GM18858 (cell line): ENCODE results near the gene DEDD.
"Not testable (repeated sequence)": the region's sequence is repeated elsewhere in the genome, so short reads cannot be mapped to it uniquely, and the experiment has no call there.

Source experiments
- ATAC-seq: cut with Tn5 transposase; IDR thresholded peaks from one replicate; pipeline ENCODE4 v1.9.1; 2021; ENCODE audit not compliant: unreplicated experiment

Gene DEDD

GRCh38 chr1:161130266-161130665 lies 2.2 kb downstream of the DEDD start:
- ATAC-seq: no peak

- ATAC-seq: no peak
Measured at GRCh38 chr1:161128591-161129420, 3.7 kb downstream of the DEDD start.

GRCh38 chr1:161127649-161128048 lies 4.8 kb downstream of the DEDD start:
- ATAC-seq: no peak

GRCh38 chr1:161122967-161123366 lies 9.5 kb downstream of the DEDD start:
- no peak for ATAC-seq

- ATAC-seq: no peak
Measured at GRCh38 chr1:161121834-161122233, 10.6 kb downstream of the DEDD start.

GRCh38 chr1:161121042-161121650 lies 11.3 kb downstream of the DEDD start:
- ATAC-seq: no peak

- peak; percentile 60 for ATAC-seq
Measured at GRCh38 chr1:161119092-161119903, 13.2 kb downstream of the DEDD start.

GRCh38 chr1:161117759-161118581 lies 14.5 kb downstream of the DEDD start, which contains the start of the genes NIT1 and PFDN2:
Gene NIT1, plus strand, starts transcription at chr1:161118105. Its CDS starts 72 bp downstream, at chr1:161118177.
Gene PFDN2, minus strand, starts transcription at chr1:161118037. Its CDS starts 11 bp downstream, at chr1:161118026.
- peak; percentile 63 for ATAC-seq

GRCh38 chr1:161115961-161116360 lies 16.5 kb downstream of the DEDD start:
- not testable (repeated sequence) for ATAC-seq

GRCh38 chr1:161115132-161115711 lies 17.2 kb downstream of the DEDD start:
- ATAC-seq: no peak

GRCh38 chr1:161114556-161114955 lies 17.9 kb downstream of the DEDD start:
- no peak for ATAC-seq

- no peak for ATAC-seq
Measured at GRCh38 chr1:161113915-161114314, 18.6 kb downstream of the DEDD start.

GRCh38 chr1:161111527-161111926 lies 20.9 kb downstream of the DEDD start:
- no peak for ATAC-seq

- no peak for ATAC-seq
Measured at GRCh38 chr1:161111117-161111516, 21.4 kb downstream of the DEDD start.

GRCh38 chr1:161106431-161106830 lies 26.0 kb downstream of the DEDD start:
- no peak for ATAC-seq

GRCh38 chr1:161100556-161100955 lies 31.9 kb downstream of the DEDD start:
- no peak for ATAC-seq

GRCh38 chr1:161099090-161099802 lies 33.2 kb downstream of the DEDD start:
- no peak for ATAC-seq

GRCh38 chr1:161098210-161099068 lies 34.0 kb downstream of the DEDD start, which contains the start of gene KLHDC9:
Gene KLHDC9, plus strand, starts transcription at chr1:161098361. Its CDS starts 175 bp downstream, at chr1:161098536.
- peak; percentile 63 for ATAC-seq
